HG03103 (cell line): ENCODE results near the gene SDK1.
"Not testable (repeated sequence)": the region's sequence is repeated elsewhere in the genome, so short reads cannot be mapped to it uniquely, and the experiment has no call there.

Experiments used
- ATAC-seq: cut with Tn5 transposase; IDR thresholded peaks from one replicate; pipeline ENCODE4 v1.9.1; 2021; ENCODE audit warnings: low read depth; ENCODE audit not compliant: unreplicated experiment

The SDK1 gene

DNA sequence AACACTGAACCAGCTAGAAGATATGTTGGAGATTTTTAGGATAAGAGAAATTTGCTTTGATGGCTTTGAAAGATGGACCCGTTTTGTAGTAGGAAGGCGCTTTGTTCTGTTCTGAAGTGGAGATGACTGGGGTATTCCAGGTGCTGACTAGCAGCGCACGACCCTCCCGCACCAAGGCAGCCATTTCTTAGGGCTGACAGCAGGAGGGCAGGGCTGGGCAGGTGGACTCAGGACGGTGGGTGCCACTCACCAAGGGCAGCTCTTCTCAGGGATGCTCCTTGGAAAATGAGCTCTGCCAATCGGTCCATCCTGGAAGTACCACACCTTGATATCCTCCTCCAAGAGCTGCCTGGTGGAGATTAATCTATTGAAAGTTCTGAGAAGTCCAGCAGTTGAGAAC is 917.4 kb downstream of the SDK1 start:
- ATAC-seq: no peak

GRCh38 chr7:4220011-4220410 is 919.0 kb downstream of the SDK1 start:
- no peak for ATAC-seq

DNA sequence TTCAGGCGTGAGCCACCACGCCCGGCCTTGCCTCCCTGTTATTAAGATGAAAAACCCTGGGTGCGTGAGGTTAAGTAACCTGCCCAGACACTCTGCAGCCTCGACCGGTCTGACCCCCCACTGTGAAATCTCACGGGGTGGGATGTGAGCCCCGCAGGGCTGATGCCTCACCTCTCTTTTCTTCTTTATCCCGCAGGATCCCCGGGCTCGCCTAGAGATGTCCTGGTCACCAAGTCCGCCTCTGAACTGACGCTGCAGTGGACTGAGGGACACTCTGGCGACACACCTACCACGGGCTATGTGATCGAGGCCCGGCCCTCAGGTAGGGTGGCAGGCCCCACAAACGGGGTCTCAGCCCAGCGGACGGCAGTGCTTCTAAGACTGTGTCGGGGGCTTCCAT is 920.0 kb downstream of the SDK1 start:
- no peak for ATAC-seq

DNA sequence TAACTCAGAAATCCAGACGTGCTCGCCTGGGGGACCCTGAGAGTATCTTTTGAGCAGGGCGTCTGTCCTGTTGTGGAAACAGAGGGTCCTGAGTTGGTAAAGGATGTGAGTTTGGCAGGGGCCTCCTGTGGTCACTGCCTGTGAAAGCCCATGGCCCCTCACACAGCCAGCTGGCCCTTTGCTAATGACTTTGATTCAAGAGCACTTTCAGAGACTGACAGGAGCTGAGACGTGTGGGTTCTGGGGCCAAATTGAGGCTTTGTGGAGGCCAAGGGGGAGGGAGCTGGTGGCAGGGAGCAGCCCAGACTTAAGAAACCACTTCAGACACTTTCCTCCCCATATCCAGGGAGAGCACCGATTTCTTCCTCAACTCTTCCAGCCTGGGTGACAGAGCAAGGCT is 921.6 kb downstream of the SDK1 start:
- no peak for ATAC-seq

DNA sequence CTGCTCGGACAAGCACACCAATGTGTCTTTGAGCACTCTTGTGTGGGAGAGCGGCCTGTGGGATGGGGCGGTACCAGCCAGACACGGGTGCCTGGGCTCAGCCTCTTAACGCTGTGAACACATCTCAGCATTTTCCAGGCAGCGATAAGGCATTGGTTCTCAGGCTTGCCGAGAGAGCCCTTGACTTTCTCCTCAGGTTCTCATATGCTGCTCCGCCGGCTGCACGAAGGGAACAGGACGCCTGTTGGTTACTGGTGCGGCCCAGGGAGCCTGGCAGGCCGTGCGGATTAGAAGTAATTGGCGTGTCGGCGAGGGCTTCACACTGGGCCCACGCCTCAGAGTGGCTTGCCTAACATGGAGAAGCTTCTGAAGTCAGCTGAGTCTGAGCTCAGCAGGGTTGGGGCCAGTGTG is 924.3 kb downstream of the SDK1 start:
- no peak for ATAC-seq

GRCh38 chr7:4225881-4226523 is 925.0 kb downstream of the SDK1 start:
- no peak for ATAC-seq

DNA sequence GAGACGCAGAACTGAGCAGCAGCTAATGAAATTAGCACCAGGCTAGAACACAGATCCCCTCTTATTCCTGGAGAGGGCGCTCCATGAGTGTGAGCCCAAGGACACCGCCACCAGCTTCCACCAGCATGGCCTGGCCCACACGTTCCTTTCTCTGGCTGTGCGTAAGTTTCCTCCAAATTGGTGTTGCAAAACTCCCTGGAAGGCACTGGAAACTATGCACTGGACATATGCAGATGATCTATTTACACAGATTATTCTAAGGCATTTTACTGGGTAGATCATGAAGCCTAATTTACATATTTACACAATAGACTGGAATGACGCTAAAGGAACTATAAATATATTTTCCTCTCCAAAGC is 925.5 kb downstream of the SDK1 start:
- ATAC-seq: no peak

DNA sequence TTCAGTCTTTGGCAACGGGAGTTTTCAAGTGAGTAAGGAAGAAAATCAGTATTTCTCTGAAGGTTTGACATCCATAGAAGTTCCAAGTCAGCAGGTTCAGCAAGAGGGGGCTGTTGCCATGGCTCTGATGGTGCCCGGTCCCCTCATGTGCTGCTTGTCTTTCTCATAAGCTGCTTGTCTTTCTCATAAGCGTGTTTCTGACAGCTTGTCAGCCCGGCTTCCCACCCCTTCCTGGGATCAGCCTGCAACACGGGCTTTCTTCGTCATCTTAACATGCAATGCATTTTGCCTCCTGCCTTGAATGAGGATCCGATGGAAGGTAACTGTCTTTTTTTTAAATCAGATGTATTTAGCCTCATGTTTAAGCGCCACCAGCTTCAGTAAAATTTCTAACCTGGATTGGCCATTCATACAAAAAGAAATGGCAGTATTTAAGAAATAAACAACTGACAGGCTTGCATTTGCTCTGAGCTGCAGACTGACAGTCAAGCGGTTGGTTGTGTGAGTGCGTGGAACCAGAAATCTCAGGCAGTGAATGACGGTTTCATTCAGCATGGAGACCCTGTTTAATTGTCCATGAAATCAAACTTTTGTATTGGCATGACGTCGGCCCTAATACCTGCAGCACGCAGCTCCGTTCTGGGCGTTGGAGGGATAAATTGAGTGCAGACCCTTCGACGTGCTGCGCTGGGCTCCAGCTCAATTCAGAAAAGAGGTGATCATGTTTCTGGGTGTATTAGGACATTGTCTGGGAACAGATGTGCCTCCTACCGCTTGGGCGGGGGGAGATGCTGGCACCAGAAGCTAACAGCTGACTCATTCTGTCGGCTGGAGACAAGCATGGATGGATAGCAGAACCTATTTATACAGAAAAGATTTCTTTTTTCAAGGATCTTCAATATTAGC is 926.3 kb downstream of the SDK1 start:
- ATAC-seq: no peak

DNA sequence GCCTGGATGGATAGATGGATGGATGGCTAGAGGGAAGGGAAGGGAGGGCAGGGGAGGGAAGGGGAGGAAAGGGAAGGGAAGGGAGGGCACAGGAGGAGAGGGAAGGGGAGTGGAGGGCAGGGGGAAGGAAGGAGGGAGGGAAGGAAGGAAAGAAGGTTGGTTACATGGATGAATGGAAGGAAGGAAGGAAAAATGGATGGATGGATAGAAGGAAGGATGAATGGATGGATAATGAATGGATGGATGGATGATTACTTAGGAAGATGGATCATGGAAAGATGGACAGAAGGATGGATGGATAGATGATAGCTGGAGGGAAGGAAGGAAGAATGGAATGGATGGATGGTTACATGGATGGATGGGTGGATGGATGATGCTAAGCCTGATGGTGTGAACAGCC is 929.3 kb downstream of the SDK1 start:
- ATAC-seq: no peak

DNA sequence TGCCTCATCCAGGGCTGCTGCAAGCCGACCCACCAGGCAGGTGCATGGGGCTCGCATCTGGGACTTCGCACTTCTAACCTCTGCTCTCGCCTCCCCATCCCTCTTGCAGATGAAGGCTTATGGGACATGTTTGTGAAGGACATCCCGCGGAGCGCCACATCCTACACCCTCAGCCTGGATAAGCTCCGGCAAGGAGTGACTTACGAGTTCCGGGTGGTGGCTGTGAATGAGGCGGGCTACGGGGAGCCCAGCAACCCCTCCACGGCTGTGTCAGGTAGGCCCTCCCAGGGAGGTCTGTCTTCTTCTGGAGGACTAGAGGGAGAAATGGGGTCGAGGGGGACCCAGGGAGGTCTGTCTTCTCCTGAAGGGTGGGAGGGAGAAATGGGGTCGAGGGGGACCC is 932.1 kb downstream of the SDK1 start:
- ATAC-seq: no peak

DNA sequence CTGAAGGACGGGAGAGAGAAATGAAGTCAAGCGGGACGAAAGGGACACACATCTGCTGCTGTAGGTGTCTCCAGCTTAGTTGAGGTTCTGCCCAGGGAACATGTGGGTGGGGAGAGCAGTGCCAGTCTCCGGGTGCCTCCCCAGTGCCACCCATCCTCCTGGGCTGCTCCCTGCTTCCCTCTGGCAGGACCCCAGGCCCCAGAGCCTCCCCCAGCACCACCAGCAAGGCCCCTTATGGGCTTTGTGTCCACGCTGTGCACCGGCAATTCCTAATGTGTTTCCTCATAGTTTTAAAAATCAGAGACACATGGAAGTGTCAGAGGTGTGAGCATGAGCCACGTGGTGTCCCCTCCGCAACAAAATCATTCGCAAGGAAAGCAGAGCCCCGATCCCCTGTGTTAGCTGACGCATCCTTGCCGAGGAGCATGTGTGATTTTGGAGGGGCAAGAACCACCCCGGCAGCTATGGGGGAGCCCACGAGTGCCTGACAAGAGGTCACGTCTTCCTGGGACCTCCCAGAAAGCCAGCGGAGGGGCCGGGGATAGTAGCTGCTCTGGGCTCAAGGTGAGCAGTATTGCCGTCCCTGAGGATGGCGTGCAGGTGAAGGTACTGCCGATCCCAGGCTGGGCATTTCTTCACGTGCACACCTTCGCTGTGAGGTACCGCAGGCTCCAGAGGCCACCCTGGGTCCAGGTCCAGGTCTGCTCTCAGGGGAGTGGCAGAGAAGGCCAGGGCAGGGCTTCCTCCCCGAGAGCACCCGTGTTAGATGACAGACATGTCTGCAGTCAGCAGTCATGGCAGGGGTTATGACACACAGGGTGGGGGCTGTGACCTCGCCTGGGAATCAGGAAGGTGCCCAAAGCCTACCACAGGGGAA is 932.8 kb downstream of the SDK1 start:
- ATAC-seq: no peak

DNA sequence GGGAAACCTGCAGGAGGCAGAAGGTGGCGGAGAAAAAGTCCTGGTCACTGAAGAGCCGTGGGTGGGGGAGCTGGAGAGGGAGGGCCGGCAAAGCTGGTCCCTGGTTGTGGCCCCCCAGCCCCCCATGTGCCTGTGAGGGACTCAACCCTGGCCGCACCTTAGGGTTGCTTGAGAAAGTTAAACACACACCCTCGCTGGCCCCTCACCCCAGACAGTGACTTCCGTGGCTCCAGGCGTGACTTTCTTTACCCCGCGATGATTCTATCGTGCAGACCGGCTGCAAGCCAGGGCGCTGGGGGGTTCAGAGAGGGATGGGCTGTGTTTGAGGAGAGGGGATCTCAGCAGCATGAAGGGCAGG is 933.4 kb downstream of the SDK1 start:
- no peak for ATAC-seq

DNA sequence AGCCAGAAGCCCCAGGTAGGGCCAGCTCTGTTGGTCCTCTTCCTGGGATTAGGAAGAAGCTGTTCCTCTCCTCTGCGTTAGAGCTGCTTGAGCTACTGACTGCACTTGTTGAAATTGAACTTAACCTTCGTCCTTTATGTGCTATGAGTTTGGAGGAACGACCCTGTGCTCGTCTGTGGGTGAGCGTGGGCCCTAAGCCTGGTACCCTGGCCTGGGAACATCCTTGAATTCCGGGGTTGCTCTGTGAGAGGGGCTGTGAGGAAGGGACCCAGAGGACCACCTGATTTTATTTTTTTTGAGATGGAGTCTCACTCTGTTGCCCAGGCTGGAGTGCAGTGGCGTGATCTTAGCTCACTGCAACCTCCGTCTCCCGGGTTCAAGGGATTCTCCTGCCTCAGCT is 933.8 kb downstream of the SDK1 start:
- no peak for ATAC-seq

- ATAC-seq: no peak
Measured at GRCh38 chr7:4235596-4235995, 934.5 kb downstream of the SDK1 start.

DNA sequence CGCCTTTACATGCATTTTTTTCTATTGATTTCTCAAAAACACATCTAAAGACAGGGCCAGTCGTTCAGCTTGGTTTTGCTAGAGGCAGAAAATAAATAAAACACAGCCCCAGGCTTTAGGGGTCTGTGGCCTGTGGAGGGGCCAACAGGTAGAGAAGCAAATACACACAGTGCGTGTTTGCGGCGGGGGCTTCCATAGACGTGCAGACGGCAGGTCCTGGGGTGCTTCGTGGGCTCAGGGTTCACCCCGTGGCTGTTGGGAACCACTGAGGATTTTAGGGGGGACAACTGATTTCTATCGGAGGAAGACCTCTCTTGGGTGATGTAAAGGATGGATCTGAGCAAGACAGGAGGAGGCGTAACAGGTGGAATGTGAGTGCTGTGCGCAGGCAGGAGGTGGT is 935.3 kb downstream of the SDK1 start:
- no peak for ATAC-seq

DNA sequence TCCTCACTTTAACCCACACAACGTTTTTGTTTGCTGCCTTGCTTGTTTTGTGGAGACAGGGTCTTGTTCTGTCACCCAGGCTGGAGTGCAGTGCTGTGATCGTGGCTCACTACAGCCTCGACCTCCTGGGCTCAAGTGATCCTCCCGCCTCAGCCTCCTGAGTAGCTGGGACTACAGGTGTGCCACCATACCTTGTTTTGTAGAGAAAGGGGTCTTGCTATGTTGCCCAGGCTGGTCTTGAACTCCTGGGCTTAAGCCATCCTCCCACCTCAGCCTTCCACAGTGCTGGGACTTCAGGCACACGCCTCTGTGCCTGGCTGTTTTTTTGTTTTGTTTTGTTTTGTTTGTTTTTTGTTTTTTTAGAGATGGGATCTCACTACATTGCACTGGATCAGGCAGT is 935.8 kb downstream of the SDK1 start:
- ATAC-seq: not testable (repeated sequence)

- ATAC-seq: no peak
Measured at GRCh38 chr7:4237296-4238235, 936.5 kb downstream of the SDK1 start.

DNA sequence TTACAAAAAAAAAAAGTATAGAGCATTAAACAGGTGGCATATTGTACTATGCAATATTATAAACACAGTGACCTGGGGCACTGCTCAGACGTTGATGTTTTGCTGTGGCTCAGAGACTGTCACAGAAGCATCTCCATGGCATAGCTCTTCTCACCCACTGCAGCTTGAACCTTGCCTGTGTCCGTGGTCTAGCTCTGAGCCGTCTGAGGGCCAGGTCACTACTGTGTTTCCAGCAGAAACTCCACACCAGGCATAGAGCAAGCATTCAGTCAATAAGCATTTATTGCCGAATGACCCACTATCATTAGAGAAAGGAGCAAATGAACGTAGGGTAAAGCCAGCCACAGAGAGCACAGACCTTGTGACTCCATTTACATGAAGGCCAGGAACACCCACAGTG is 937.8 kb downstream of the SDK1 start:
- ATAC-seq: no peak

GRCh38 chr7:4240042-4240441 is 939.0 kb downstream of the SDK1 start:
- ATAC-seq: no peak
